HUES6 (cell line): ENCODE measurements around the gene CELSR1.

Source experiments
- H3K27ac ChIP-seq: 2 replicates; pipeline ENCODE4 v1.7.0; 2013; ENCODE audit warnings: low read depth, mild to moderate bottlenecking, low read length, inconsistent platforms
- H3K27me3 ChIP-seq: 2 replicates; pipeline ENCODE4 v1.6.1; 2013; ENCODE audit warnings: low read length; ENCODE audit not compliant: control insufficient read depth, insufficient read depth
- H3K36me3 ChIP-seq: 2 replicates; pipeline ENCODE4 v1.6.1; 2013; ENCODE audit warnings: low read length; ENCODE audit not compliant: control insufficient read depth, insufficient read depth
- H3K4me1 ChIP-seq: 2 replicates; pipeline ENCODE4 v1.6.1; 2013; ENCODE audit warnings: low read length; ENCODE audit not compliant: control insufficient read depth, insufficient read depth
- H3K4me3 ChIP-seq: 2 replicates; pipeline ENCODE4 v1.5.1; 2013; ENCODE audit warnings: low read depth, low read length
- H3K9ac ChIP-seq: one replicate; pipeline ENCODE4 v1.6.1; 2013; ENCODE audit warnings: mild to moderate bottlenecking, low read length
- H3K9me3 ChIP-seq: 2 replicates; pipeline ENCODE4 v1.6.1; 2013; ENCODE audit warnings: low read depth, low read length; ENCODE audit not compliant: control insufficient read depth, insufficient read depth

Gene CELSR1

GRCh38 chr22:46537225-46537945 is at the start of gene CELSR1:
Gene CELSR1 (minus strand): TSS chr22:46537620. CDS start chr22:46537170, 450 bp downstream.
- H3K9ac ChIP-seq, result peak within 1 kb of the TSS; percentile 33
- H3K27me3 ChIP-seq, result peaks cover 58% of the 10 kb centered on the region
- H3K36me3 ChIP-seq, result peaks cover 16% of the 10 kb centered on the region
- no peak within 1 kb of the TSS for H3K27ac ChIP-seq
- H3K4me1 ChIP-seq, result peaks cover 13% of the 10 kb centered on the region
- H3K4me3 ChIP-seq, result peak within 1 kb of the TSS; percentile 58
- H3K9me3 ChIP-seq, result peaks cover 10% of the 10 kb centered on the region; the same call in 1 of the 2 replicates

GRCh38 chr22:46587061-46587460 is 49.6 kb upstream of the CELSR1 start:
- H3K4me1 ChIP-seq, result peaks cover 53% of the 10 kb centered on the region
- H3K4me3 ChIP-seq, result no peak overlapping the region
- H3K27me3 ChIP-seq, result no peaks in the 10 kb centered on the region; the same call in 1 of the 2 replicates
- peak overlapping the region; percentile 7 for H3K9ac ChIP-seq
- H3K27ac ChIP-seq, result no peak overlapping the region
- no peaks in the 10 kb centered on the region for H3K36me3 ChIP-seq
- no peaks in the 10 kb centered on the region for H3K9me3 ChIP-seq

GRCh38 chr22:46586531-46587011 is 49.2 kb upstream of the CELSR1 start:
- Histone ChIP-seq H3K27ac (no peak overlapping the region), H3K9me3 (no peaks in the 10 kb centered on the region), H3K4me1 (peaks cover 54% of the 10 kb centered on the region), H3K9ac (no peak overlapping the region), H3K4me3 (no peak overlapping the region), H3K27me3 (no peaks in the 10 kb centered on the region; the same call in 1 of the 2 replicates), H3K36me3 (no peaks in the 10 kb centered on the region)

GRCh38 chr22:46586123-46586519 is 48.7 kb upstream of the CELSR1 start:
- Histone ChIP-seq H3K9ac (no peak overlapping the region), H3K36me3 (no peaks in the 10 kb centered on the region), H3K9me3 (no peaks in the 10 kb centered on the region), H3K4me1 (peaks cover 59% of the 10 kb centered on the region), H3K27me3 (no peaks in the 10 kb centered on the region; the same call in 1 of the 2 replicates), H3K4me3 (no peak overlapping the region), H3K27ac (no peak overlapping the region)

GRCh38 chr22:46585340-46586122 is 48.1 kb upstream of the CELSR1 start:
- Histone ChIP-seq H3K27me3 (no peaks in the 10 kb centered on the region; the same call in 1 of the 2 replicates), H3K27ac (no peak overlapping the region), H3K4me3 (no peak overlapping the region), H3K9me3 (no peaks in the 10 kb centered on the region), H3K36me3 (no peaks in the 10 kb centered on the region), H3K4me1 (peaks cover 61% of the 10 kb centered on the region), H3K9ac (no peak overlapping the region)

GRCh38 chr22:46584081-46584921 is 46.9 kb upstream of the CELSR1 start:
- Histone ChIP-seq H3K9ac (peak overlapping the region; percentile 19), H3K4me3 (peak overlapping the region; percentile 2; the same call in 1 of the 2 replicates), H3K4me1 (peaks cover 57% of the 10 kb centered on the region), H3K36me3 (no peaks in the 10 kb centered on the region), H3K27ac (no peak overlapping the region), H3K9me3 (no peaks in the 10 kb centered on the region), H3K27me3 (no peaks in the 10 kb centered on the region; the same call in 1 of the 2 replicates)

- no peak overlapping the region for H3K4me3 ChIP-seq
- H3K36me3 ChIP-seq, result no peaks in the 10 kb centered on the region
- no peak overlapping the region for H3K27ac ChIP-seq
- no peaks in the 10 kb centered on the region for H3K9me3 ChIP-seq
- no peak overlapping the region for H3K9ac ChIP-seq
- H3K4me1 ChIP-seq, result peaks cover 59% of the 10 kb centered on the region
- H3K27me3 ChIP-seq, result no peaks in the 10 kb centered on the region; the same call in 1 of the 2 replicates
Observed at GRCh38 chr22:46583571-46583970, 46.2 kb upstream of the CELSR1 start.

GRCh38 chr22:46582281-46582933 is 45.0 kb upstream of the CELSR1 start:
- peaks cover 63% of the 10 kb centered on the region for H3K4me1 ChIP-seq
- H3K4me3 ChIP-seq, result no peak overlapping the region

GRCh38 chr22:46581538-46582244 is 44.3 kb upstream of the CELSR1 start:
- peaks cover 8% of the 10 kb centered on the region for H3K27me3 ChIP-seq
- no peak overlapping the region for H3K9ac ChIP-seq
- peaks cover 63% of the 10 kb centered on the region for H3K4me1 ChIP-seq
- no peak overlapping the region for H3K4me3 ChIP-seq
- H3K27ac ChIP-seq, result no peak overlapping the region
- no peaks in the 10 kb centered on the region for H3K36me3 ChIP-seq
- H3K9me3 ChIP-seq, result no peaks in the 10 kb centered on the region

More at GRCh38 chr22:46582281-46582933, 45.0 kb upstream of the CELSR1 start:
- H3K9me3 ChIP-seq, result no peaks in the 10 kb centered on the region
- H3K36me3 ChIP-seq, result no peaks in the 10 kb centered on the region
- H3K9ac ChIP-seq, result no peak overlapping the region
- no peak overlapping the region for H3K27ac ChIP-seq
- peaks cover 8% of the 10 kb centered on the region for H3K27me3 ChIP-seq
